ENCODE data around the gene AP4M1.

DNA sequence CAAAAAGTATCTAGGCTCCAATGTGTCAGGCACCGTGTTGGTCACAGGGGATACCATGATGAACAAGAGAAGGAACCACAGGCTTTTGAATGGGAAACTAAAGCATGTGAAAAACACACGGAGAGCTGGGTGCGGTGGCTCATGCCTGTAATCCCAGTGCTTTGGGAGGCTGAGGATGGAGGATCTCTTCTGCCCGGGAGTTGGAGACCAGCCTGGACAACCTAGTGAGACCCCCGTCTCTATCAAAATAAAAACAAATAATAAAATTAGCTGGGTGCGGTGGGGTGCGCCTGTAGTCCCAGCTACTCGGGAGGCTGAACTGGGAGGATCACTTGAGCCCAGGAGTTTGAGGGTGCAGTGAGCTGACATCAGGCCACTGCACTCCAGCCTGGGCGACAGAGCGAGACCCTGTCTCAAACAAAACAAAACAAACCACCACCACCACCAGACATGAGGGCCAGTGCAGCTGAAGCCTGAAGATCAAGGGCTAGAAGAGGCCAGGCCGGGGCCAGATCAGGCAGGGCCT lies 13.3 kb upstream of the AP4M1 start:
- TF ChIP-seq, protein P1, sequence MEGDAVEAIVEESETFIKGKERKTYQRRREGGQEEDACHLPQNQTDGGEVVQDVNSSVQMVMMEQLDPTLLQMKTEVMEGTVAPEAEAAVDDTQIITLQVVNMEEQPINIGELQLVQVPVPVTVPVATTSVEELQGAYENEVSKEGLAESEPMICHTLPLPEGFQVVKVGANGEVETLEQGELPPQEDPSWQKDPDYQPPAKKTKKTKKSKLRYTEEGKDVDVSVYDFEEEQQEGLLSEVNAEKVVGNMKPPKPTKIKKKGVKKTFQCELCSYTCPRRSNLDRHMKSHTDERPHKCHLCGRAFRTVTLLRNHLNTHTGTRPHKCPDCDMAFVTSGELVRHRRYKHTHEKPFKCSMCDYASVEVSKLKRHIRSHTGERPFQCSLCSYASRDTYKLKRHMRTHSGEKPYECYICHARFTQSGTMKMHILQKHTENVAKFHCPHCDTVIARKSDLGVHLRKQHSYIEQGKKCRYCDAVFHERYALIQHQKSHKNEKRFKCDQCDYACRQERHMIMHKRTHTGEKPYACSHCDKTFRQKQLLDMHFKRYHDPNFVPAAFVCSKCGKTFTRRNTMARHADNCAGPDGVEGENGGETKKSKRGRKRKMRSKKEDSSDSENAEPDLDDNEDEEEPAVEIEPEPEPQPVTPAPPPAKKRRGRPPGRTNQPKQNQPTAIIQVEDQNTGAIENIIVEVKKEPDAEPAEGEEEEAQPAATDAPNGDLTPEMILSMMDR (IDR thresholded peaks at IDR 0.05), result no peak
- TF ChIP-seq ZFX (IDR thresholded peaks at IDR 0.05; ENCODE audit: borderline replicate concordance), result no peak
